GM18907 (cell line): ENCODE measurements around the gene TXNRD2.
"Not testable (repeated sequence)": the region's sequence is repeated elsewhere in the genome, so short reads cannot be mapped to it uniquely, and the experiment has no call there.

Experiments used
- ATAC-seq: cut with Tn5 transposase; IDR thresholded peaks from one replicate; pipeline ENCODE4 v1.9.1; 2021; ENCODE audit warnings: mild to moderate bottlenecking, moderate library complexity; ENCODE audit not compliant: unreplicated experiment

The TXNRD2 gene

DNA sequence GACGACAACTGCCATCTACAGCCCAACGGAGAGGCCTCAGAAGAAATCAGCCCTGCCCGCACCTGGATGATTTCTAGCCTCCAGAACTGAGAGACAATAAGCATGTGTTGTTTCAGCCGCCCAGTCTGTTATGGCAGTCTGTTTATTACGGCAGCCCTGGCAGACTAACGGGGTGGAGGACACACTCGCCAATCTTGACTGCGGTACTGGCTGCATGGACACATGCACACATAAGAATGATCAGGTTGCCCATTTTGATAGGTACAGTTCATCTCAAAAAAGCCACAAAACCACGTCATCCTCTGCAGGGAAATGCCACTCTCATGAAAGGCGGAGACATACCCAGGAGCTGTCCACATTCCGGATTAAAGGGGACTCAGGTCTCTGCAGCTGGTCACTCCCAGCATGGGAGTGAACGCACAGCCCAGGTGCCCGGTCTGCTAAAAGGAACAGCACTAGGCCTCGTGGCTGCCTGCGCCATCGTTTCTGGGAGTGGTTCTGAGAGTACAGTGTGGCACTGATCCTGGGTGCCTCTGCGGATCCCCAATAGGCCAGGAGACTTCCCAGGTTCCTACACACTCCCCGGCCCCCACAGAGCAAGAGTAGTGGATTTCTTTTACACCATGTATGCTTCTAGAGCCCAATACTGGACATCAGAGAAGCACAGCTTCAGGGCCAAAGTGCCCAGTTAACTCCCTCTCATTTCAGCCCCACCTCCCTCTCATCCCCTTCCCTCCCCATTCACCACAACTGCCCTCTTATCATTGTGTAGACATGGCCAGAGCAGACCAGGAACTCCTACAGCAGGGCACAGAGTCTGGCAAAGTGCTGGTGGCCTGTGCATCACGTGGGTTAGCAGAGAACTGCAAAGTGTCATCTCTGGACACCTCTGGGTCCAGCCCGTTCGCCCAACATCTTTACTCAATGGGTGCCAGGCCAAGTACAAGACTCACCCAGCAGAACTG, 11.8 kb downstream of the TXNRD2 start:
- ATAC-seq = no peak

DNA sequence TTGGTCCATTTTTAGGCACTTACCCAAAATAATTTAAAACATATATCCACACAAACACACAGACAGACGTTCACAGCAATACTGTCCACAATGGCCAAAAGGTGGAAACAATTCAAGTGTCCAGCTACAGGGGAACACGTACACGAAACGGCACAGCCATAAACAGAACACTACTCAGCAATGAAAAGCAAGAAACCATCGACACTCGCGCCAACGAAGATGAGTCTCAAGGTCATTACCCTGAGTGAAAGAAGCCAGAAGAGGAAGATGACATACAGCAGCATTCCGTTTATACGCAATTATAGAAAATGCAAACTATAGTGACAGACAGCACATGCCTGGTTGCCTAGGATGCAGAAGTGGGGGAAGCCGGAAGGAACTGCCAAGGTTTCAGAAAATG, 13.4 kb downstream of the TXNRD2 start:
- no peak for ATAC-seq

DNA sequence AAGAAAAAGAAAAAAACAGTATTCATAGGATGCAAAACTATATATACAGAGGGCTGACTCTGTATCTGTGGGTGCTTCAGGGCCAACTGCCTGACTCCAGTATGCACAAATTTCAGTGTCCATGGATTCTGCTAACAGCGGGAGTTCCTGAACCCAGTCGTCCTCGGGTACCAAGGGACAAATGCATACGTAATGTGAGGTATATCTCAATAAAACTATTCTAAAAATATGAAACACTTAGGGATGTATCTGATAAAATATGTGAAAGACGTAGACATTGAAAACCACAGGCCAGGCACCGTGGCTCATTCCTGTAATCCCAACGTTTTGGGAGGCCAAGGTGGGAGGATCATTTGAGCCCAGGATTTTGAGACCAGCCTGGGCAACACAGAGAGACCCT, 13.9 kb downstream of the TXNRD2 start:
- no peak for ATAC-seq

DNA sequence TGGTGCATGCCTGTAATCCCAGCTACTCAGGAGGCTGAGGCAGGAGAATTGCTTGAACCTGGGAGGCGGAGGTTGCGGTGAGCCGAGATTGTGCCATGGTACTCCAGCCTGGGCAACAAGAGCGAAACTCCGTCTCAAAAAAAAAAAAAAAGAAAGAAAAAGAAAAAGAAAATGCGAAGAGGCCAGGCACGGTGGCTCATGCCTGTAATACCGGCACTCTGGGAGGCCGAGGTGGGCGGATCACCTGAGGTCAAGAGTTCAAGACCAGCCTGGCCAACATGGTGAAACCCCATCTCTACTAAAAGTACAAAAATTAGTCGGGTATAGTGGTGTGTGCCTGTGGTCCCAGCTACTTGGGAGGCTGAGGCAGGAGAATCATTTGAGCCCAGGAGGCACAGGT, 15.6 kb downstream of the TXNRD2 start:
- ATAC-seq = not testable (repeated sequence)

DNA sequence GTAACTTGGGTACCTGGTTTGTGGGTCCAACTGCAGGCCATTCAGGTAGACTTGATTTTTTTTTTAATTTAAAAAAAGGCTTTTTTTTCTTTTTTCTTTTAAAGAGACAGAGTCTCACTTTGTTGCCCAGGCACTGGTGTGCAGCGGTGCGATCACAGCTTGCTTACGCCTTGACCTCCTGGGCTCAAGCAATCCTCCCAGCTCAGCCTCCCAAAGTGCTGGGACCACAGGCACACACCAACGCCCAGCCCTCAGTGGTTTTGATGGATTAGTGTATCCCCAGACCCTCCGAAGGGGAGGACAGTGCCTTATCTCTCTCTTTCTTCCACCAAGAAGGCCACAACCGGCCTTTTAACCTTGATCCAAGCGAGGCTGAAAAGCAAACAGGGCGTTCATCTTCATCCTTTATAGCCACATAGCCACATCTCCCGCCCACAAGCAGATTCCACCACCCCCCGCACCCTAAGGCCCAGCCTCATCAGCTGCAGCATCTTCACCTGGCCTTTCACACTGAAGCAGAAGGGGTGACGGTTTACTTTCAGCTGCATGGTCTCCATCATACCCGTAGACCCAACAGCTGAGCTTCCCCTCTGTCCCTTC, 17.6 kb downstream of the TXNRD2 start:
- no peak for ATAC-seq

DNA sequence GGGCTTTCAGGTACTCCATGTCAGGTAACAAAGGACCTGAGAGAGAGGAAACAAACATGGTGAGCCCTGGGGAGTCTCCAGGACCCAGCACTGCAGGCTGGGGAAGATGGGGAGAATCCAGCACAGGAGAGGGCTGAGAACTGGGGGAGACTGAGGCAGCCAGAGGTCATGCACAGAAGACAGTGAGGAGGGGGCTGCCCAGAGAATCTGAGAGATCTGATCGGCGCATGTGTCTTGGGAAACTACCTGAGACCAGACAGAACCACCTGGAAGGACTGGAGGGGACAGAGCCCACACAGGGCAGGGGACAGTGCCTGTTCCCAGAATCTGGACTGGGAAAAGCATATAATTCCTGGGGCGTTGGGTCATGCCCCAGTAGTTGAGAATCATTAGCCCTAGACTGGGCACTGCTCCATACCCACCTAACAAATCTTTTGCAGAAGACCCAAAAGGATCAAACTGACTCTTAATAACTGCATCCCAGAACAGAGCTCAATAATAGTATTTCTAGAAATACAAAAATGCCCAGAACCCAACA, 20.0 kb downstream of the TXNRD2 start:
- ATAC-seq = no peak

DNA sequence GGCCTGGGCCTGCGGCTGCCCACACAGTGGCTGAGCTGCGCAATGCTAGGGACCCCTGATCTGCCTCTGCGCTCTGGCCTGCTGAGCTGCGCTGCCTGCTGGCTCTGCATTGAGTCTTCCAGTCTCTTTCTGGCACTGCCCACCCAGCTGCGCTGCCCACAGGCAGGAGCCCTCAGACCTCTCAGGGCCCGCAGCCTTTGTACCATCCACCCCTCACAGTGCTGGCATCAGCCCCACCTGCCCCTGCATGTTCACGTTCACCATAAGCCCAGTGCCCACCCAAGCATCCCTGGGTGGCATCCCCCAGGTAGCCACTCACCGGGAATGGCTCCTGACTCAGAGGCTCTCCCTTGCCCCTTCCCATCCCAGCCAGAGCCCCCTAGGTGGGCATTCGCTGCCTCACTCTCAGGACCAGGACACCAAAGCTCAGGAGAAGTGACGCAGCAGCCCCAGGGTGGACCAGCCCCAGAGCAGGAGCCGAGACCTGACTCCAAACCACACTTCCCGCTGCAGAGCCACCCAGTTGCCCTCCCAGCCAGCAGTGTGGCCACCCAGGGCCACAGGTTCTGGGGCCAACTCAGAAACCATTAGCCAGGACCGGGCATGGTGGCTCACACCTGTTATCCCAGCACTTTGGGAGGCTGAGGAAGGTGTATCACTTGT, 21.8 kb downstream of the TXNRD2 start:
- ATAC-seq = no peak

DNA sequence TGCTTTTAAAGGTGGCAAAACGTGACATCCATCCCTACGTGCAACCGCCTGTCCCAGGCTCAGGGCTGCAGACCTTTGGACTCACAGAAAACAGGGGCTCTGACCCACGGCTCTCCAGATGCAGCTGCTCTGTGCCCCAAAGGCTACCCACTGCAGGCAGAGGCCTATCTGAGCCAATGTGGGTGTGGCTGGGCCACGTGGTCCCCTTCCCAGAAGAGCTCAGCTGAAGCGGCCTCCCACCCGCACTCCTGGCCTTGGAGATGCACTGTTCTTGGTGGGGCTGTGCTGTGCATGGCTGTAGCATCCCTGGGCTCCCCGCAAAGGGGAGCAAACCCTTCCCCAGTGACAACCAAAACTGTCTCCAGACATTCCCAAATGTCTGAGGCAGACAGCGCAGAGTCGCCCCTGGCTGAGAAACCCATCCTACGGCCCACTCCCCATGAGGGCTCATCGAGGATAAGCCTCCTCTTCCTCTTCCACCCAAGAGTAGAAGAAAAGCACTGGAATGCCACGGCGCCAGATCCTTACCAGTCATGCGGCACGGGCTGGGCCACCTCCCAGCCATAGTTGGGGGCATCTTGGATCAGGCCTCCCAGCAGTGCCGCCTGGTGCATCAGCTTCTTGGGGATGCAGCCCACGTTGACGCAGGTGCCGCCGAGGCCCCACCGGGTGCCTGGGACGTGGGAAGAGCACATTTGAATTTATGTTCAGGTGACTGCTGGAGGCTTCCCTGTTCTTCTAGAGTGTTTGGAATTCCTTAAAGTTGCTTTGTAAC, 23.1 kb downstream of the TXNRD2 start:
- no peak for ATAC-seq

DNA sequence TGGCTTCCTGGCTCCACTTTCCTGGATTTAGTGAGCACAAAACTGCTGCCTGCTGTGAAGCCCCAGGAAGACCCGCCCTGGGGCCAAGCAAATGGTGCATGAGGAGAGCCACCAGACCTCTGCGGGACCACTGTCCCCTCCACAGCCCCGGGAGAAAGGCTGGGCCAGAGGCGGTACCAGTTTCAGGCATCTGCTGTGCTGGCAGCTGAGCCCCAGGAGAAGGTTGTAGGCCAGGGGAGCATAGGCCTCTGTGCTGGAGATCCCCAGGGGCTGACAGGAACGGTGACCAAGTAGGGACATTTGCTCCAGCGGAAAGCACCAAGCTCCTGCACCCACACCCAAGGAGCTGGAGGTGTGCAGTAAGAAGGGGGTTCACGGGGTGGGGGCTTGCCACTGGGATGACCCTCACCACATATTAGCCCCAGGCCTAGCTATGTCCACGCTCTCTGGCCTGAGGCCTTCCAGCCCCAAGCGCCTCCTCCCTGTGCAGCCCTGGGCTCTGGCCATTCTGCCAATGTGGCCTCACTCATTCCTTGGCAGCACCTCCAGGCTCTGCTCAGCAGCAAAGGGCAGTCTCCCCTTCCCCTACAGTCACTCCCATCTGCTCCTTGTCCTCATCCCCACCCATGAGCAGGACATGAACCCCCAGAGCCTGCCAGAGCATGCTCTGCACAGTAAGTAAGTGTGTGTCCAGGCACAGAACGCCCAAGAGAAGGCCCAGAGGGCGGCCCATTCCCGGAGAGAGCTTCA, 24.1 kb downstream of the TXNRD2 start:
- ATAC-seq = no peak

DNA sequence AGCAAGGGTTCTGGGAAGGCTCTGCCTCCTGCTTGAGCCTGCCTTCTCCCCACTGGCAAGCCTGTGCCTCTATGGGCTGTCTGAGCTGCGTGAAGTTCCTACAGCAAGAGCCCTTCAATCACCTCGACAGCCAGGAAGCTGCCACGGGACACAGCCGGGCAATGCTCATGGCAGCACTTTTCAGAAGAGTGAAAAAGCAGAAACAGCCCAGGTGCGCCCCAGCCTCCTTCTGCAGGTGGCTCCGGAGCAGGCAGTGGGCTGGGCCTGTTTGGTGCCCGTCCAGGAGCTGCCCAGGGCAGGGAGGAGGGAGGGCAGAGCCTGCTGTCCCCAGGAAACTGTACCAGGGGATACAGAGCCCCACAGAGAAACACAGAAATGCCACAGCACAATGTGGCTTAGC, 24.7 kb downstream of the TXNRD2 start:
- ATAC-seq = no peak

DNA sequence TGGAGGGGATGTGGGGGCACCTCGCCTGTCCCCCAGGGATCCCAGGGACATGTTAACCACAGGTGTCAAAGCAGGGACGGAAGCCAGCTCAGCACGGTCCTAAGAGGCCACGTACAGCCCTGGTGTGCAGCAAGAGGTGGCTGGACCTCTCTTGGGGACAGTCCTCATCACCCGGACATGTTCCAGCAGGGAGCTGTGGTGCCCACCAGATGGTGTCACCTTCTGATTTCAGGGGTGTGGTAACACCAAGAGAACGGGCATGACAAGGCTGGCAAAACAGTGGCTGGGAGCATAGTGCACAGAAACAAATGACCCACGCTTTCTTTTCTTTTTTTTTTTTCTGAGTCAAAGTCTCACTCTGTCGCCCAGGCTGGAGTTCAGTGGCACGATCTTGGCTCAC, 25.6 kb downstream of the TXNRD2 start:
- no peak for ATAC-seq

DNA sequence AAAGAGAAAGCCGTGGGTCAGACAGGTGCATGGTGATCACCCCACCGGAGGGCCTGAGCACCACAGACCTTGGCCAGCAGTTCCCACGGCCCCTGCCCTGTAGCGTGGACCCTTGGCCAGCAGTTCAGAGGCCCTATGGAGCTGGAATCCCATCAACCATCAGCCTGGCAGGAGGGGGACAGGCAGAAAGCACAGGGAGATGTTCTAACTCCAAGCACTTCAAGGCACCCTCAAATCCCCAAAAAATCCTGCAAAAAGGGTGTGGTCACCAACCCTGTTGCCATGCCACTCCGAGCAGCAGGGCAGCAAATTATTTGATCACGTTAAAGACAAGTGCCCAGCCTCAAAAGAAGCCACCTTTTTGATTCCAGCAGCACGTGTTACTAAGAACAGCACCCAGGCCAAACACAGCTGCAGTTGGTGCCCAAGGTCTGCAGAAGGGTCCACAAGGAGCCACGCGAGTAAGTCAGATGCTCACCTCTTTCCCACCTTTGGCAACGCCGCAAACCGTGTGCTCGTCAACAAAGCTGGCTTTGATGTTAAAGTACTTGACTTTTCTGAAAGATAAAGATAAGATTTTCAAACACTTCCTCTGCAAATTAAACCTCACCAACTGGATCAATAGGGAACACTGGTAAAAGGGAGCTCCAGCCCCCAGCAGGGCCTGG, 26.2 kb downstream of the TXNRD2 start:
- ATAC-seq = no peak

DNA sequence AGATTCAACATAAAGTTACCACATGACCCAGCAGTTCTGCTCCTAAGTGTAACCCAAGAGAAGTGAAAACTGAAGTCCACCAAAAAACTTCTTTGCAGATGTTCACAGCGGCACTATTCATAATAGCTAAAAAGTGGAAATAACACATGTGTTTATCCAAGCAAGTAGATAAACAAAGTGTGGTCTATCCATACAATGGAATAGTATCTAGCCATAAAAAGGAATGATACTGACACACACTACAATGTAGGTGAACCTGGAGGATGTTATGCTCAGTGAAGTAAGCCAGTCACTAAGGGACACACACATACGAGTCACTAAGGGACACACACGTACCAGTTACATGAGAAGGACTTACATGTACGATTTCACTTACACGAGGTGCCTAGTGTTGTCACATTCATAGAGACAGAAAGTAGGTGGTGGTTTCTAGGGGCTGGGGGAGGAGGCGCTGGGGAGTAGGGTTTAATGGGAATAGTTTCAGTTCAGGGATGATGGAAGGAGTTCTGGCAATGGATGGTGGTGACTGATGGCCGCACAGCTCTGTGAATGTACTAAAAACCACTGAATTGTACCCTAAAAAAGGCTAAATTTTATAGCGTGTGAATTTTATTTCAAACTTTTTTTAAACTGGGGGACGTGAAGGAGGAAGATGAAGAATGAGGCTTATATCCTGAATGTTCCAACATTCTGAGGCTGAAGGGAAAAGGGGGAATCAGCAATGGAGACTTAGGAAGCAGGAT, 27.2 kb downstream of the TXNRD2 start:
- ATAC-seq = no peak

DNA sequence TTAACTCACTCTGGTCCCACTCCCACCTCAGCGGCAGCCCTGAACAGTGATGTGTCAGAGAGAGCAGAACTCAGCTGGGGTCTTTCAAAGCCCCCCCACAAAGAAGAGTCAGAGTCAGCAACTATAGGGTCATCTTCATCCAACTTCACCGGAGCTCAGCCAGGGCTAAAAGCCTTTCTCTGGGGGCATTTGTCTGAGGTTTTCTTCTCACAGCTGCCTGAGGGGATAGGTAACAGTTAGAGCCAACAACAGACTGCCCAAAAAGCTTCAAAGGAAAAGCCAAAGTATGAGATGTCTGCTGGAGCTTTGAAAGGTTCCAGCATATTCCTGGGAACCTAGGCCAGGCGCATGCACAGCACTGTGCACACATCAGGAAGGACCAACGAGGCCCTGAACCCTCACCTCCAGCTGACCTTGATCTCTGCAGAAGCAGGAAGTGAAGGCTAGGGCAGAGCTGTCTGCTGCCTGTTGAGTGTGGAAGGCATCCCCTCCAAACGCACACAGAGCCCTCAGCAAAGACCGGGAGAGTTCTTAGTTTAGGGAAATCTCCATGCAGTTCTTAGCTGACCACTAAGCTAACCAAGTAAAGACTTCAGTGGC, 28.2 kb downstream of the TXNRD2 start:
- ATAC-seq = no peak

DNA sequence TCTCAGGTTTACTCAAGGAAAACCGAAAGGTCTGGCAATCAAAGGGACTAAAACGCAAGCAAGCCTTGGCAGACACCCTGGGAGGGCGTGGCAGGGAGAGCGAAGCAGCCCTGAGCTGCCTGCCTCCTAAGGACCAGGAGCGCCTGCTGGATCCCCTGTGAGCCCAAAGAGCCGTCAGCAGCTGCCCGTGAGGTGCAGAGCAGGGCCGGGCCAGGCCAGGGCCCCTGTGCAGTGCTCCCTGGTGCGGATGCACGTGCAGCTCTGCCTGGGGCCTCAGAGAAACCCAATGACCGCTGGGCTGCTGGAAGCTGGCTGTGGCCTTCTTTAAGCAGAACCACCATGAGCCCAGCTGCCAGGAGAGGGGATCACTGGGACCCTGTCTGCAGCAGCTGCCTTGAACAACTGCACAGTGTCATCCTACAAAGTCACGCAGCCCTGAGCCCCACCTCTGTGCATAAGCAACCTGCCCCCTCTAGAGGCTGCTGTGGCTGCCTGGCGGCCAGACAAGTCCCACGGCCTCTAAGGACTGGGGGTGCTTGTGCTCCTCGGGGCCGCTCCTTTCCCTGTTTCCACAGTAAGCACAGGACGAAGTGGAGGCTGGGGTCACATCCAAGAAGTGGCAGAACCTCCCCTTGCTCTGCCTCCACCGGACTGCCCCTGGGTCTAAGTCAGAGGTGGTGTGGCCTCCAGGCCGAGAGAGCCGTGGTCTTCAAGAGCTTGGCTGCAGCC, 29.2 kb downstream of the TXNRD2 start:
- no peak for ATAC-seq

DNA sequence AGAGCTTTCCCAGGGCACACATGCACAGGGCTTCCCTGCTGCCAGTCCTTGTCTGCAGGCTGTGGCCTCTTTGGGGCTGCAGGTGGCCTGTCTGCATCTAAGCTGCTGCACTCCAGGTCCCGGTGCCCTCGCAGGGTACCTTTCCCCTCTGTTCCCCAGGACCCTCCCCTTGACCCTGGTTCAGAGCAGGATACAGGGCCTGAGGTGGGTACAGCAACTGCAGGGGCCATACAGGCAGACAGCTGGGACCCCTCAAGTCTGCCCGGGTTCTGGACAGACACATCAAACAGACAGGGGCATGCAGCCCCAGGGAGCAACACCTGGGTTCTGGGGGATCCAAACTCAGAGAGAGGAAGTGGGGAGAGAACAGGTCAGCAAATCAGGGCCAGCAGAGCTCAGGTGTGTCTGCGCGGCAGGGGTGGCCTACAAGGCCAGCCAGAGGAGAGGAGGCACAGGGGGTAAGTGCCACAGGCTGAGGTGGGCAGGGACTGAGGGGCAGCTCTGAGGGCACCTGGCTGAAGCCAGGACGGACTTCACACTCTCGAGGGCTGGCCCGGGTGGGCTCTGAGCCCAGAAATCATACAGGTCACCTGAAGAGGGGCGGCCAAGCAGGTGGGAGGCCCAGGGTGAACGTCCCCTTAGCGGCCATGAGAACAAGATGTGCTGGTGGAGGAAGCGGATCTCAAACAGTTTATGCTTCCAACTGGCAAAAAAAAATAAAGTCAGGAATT, 29.9 kb downstream of the TXNRD2 start:
- no peak for ATAC-seq

DNA sequence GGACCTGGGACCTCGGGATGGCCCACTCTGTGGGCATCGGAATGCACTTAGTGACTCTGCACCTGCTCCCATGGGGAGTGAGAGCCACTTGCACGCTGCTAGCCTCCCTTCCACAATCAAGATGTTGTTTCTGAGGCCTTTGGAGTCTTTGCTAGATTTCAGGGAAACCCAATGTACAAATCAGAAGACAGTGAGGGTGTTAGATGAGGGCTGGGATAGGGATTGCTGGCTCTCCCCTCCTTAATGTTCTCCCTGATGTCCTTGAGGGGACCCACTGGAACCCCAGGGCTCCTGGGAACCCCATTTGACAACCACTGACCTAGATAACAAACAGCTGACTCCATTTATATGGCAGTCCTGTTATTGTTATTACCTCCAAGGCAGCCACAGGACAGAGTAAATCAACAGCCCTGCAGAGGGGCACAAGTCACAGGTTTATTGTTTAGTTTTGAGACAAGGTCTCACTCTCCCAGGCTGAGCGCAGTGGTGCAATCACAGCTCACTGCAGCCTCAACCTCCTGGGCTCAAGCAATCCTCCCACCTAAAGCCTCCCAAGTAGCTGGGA, 31.4 kb downstream of the TXNRD2 start:
- no peak for ATAC-seq
